GM19043 (cell line): ENCODE data around the gene CRK.
"Not testable (repeated sequence)": the region's sequence is repeated elsewhere in the genome, so short reads cannot be mapped to it uniquely, and the experiment has no call there.

Source experiments
- ATAC-seq: cut with Tn5 transposase; IDR thresholded peaks from one replicate; pipeline ENCODE4 v1.9.1; 2021; ENCODE audit warnings: low read depth; ENCODE audit not compliant: unreplicated experiment

Gene CRK

GRCh38 chr17:1469231-1469852 lies 13.3 kb upstream of the CRK start:
- ATAC-seq = no peak

- ATAC-seq = no peak
These were observed 12.0 kb upstream of the CRK start for GRCh38 chr17:1467898-1468492.

GRCh38 chr17:1467258-1467657 lies 11.2 kb upstream of the CRK start:
- no peak for ATAC-seq

GRCh38 chr17:1464186-1464585 lies 8.2 kb upstream of the CRK start:
- no peak for ATAC-seq

GRCh38 chr17:1462164-1463112 lies 6.4 kb upstream of the CRK start:
- no peak for ATAC-seq

- no peak for ATAC-seq
These were observed 5.3 kb upstream of the CRK start for GRCh38 chr17:1461198-1461944.

- no peak for ATAC-seq
These were observed 4.2 kb upstream of the CRK start for GRCh38 chr17:1460233-1460632.

GRCh38 chr17:1455291-1455796 lies 688 bp downstream of the CRK start:
- ATAC-seq = peak; percentile 24

- no peak for ATAC-seq
These were observed 1.5 kb downstream of the CRK start for GRCh38 chr17:1454541-1454940.

GRCh38 chr17:1453694-1454093 lies 2.3 kb downstream of the CRK start:
- ATAC-seq = not testable (repeated sequence)

- no peak for ATAC-seq
These were observed 3.2 kb downstream of the CRK start for GRCh38 chr17:1452836-1453235.

GRCh38 chr17:1450261-1450660 lies 5.8 kb downstream of the CRK start:
- not testable (repeated sequence) for ATAC-seq

GRCh38 chr17:1449412-1449967 lies 6.5 kb downstream of the CRK start:
- no peak for ATAC-seq

- no peak for ATAC-seq
These were observed 9.0 kb downstream of the CRK start for GRCh38 chr17:1447052-1447451.

- no peak for ATAC-seq
These were observed 9.8 kb downstream of the CRK start for GRCh38 chr17:1446201-1446600.

GRCh38 chr17:1445695-1446094 lies 10.3 kb downstream of the CRK start:
- ATAC-seq = not testable (repeated sequence)

- not testable (repeated sequence) for ATAC-seq
These were observed 13.3 kb downstream of the CRK start for GRCh38 chr17:1442721-1443120.

GRCh38 chr17:1442187-1442586 lies 13.8 kb downstream of the CRK start:
- ATAC-seq = no peak

GRCh38 chr17:1440921-1441320 lies 15.1 kb downstream of the CRK start:
- no peak for ATAC-seq

- no peak for ATAC-seq
These were observed 17.4 kb downstream of the CRK start for GRCh38 chr17:1438593-1439083.
